NB4 (cell line): ENCODE measurements around the gene PDE3B.
"Not testable (repeated sequence)": the region's sequence is repeated elsewhere in the genome, so short reads cannot be mapped to it uniquely, and the experiment has no call there.

ENCODE experiments used
- DNase-seq: peaks from one replicate; pipeline ENCODE4 v3.0.0; 2010; ENCODE audit warnings: low read depth
- H3K4me3 ChIP-seq: one replicate; pipeline ENCODE4 v1.5.1; 2011; ENCODE audit warnings: mild to moderate bottlenecking, low read depth, low read length, moderate library complexity
- MYC ChIP-seq: IDR thresholded peaks from 2 replicates; pipeline ENCODE4 v1.6.1; 2011; ENCODE audit warnings: low read depth, low read length
- POLR2A ChIP-seq: IDR thresholded peaks from 2 replicates; pipeline ENCODE4 v1.6.1; 2011; ENCODE audit warnings: mild to moderate bottlenecking; ENCODE audit not compliant: insufficient read length; ENCODE audit errors: extremely low read depth
- TF ChIP-seq, protein P1 (sequence below): IDR thresholded peaks from 2 replicates; pipeline ENCODE4 v1.6.1; 2011; ENCODE audit warnings: low read depth, low read length
- TF ChIP-seq, protein P2 (sequence below): IDR thresholded peaks from one replicate; pipeline ENCODE4 v1.5.1; 2012; ENCODE audit warnings: low read depth, low read length

Gene PDE3B

DNA sequence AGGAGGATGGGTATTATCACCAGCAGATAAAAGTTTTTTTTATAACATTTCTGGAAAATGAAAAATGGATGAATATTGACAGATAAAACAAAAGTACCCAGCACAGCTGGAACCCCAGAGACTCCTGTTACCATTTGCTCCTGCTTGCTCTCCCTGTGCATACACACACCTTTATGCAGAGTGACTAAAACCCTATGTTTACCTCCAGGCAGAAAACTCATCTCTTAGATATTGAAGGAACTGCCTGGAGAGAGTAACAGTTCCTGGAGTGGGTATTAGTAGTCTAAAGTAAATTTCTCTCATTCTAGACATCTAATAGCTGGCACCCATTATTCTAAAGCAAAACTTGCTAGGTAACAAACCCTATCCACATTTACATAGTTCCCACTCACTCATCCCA lies 210.5 kb downstream of the PDE3B start:
- TF ChIP-seq MYC (no peak), POLR2A (no peak)
- TF ChIP-seq, protein P1, sequence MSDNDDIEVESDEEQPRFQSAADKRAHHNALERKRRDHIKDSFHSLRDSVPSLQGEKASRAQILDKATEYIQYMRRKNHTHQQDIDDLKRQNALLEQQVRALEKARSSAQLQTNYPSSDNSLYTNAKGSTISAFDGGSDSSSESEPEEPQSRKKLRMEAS = no peak
- TF ChIP-seq, protein P2, sequence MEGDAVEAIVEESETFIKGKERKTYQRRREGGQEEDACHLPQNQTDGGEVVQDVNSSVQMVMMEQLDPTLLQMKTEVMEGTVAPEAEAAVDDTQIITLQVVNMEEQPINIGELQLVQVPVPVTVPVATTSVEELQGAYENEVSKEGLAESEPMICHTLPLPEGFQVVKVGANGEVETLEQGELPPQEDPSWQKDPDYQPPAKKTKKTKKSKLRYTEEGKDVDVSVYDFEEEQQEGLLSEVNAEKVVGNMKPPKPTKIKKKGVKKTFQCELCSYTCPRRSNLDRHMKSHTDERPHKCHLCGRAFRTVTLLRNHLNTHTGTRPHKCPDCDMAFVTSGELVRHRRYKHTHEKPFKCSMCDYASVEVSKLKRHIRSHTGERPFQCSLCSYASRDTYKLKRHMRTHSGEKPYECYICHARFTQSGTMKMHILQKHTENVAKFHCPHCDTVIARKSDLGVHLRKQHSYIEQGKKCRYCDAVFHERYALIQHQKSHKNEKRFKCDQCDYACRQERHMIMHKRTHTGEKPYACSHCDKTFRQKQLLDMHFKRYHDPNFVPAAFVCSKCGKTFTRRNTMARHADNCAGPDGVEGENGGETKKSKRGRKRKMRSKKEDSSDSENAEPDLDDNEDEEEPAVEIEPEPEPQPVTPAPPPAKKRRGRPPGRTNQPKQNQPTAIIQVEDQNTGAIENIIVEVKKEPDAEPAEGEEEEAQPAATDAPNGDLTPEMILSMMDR = no peak
- no peak overlapping the region for H3K4me3 ChIP-seq
- no peak for DNase-seq

DNA sequence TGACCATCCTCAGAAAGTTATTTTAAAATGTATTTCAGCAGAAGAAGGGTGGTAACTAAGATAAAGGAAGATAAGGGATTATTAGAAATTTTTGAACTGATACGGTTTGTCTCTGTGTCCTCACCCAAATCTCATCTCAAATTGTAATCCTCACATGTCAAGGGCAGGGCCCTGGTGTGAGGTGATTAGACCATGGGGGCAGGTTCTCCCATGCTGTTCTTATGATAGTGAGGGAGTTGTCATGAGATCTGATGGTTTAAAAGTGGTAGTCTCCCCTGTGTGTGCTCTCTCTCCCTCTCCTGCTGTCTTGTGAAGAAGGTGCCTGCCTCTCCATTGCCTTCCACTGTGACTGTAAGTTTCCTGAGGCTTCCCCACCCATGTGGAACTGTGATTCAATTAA lies 212.3 kb downstream of the PDE3B start:
- TF ChIP-seq POLR2A = no peak
- TF ChIP-seq MYC = no peak
- TF ChIP-seq, protein P1 = no peak
- TF ChIP-seq, protein P2 = no peak
- H3K4me3 ChIP-seq = no peak overlapping the region
- no peak for DNase-seq

DNA sequence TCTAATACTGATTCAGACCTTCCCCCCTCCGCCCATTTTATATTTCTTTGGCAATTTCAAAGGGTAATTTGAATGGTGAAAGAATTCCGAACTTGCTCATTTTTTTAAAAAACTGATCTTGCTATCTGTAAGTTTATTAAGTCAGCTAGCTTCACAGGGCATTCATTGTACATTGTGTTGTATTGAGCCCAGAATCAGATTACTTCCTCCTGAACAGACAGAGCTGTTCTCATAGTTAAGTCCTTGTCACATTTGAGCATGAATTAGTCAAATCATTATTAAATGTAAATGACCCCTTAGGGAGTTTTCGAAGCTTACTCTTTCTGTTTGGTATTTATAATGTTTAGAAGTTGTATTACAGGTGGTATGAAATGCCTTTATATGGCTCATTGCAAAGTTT lies 214.0 kb downstream of the PDE3B start:
- no peak for DNase-seq
- no peak overlapping the region for H3K4me3 ChIP-seq
- TF ChIP-seq, protein P1 = no peak
- TF ChIP-seq MYC = no peak
- TF ChIP-seq POLR2A = no peak
- TF ChIP-seq, protein P2 = no peak

DNA sequence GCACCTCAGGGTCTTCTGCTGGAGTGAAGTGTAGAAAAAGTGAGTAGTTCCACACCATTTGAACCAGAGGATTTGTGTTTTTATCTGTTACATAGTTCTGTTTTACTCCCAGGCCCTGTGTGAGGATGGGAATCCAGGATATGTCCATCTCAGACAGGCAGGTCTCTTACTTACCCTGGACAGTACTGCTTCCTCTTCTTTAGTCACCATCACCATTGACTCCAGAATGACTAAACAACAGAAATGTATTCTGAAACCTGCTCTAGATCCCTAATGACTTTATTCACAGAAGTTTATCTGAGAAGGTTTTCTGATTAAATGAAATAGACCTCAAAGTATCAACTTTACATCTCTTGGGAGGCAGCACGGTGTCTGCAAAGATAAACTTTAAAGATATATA lies 214.8 kb downstream of the PDE3B start:
- no peak overlapping the region for H3K4me3 ChIP-seq
- no peak for DNase-seq
- TF ChIP-seq, protein P2 = no peak
- TF ChIP-seq MYC (no peak), POLR2A (no peak)
- TF ChIP-seq, protein P1 = no peak

DNA sequence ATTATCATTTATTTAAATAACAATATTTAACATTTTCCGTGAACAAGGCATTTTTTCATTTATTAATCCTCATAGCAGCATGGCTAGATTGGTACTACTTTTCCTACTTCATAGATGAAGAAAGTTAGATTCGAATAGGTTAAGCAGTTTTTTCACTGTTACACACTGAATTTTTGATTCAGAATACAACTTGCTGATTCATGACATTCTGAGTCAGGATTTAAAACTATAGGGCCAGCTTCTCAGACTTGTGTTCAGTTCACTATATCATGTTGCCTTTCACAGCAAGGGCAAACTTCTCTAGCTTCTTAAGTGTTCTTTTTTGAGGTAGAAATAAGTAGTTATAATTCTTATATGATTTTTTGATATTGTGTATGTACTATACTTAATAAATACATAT lies 216.9 kb downstream of the PDE3B start:
- no peak overlapping the region for H3K4me3 ChIP-seq
- no peak for TF ChIP-seq POLR2A
- DNase-seq = no peak

DNA sequence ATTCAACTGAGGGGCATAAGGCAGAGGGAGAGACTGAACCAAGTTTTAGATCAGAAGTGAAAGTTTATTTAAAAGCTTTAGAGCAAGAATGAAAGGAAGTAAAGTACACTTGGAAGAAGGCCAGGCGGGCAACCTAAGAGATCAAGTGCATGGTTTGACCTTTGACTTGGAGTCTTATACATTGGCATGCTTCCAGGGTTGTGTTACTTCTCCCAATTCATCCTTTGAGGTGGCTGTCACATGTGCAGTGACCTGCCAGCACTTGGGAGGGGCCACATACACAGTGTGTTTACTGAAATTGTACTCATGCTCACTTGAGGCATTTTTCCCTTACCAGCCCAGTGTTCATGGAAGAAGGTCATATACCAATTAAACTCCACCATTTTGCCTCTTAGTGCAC lies 218.1 kb downstream of the PDE3B start:
- DNase-seq = no peak
- H3K4me3 ChIP-seq = no peak overlapping the region
- TF ChIP-seq, protein P2 = no peak
- TF ChIP-seq MYC (no peak), POLR2A (no peak)
- TF ChIP-seq, protein P1 = no peak

DNA sequence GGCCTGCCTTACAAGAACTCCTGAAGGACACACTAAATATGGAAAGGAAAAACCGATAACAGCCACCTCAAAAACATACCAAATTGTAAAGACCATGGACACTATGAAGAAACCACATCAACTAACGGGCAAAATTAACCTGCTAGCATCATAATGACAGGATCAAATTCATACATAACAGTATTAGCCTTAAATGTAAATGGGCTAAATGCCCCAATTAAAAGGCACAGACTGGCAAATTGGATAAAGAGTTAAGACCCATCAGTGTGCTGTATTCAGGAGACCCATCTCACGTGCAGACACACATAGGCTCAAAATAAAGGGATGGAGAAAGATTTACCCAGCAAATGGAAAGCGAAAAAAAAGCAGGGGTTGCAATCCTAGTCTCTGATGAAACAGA lies 220.2 kb downstream of the PDE3B start:
- not testable (repeated sequence) for DNase-seq, H3K4me3 ChIP-seq
